ENCODE results near the gene FAM43A. TPM values are rescaled to one million over a fixed set of nuclear protein-coding genes. Genes with fewer than 3 reads are reported as not detected.

FAM43A gene
- total and polyA plus RNA-seq, 2 of the 4 experiments (the other 2 are of a cell fraction), result 3.0 to 11.5 TPM

DNA sequence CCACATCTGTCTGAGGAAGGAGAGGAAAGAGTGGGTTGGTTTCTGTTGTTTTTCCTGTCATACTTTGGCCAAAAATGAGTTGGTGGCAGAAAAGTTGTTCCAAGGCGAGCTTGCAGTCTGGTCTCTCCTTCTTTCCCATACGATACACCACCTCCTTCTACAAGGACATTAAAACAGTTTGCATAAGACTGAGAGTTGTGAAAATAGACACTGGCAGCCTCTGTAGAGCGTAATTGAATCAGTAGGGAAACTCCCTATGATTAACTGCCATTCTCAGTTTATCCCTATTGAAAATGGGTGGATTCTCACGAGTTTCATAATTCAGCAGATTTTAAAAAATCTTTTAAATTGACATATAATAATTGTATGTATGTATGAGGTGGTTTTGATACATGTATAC lies 10.0 kb upstream of the FAM43A start:
- Histone ChIP-seq H3K56ac (ENCODE audit: extremely low read depth, insufficient read depth, low read length) (no peak overlapping the region), H3K9ac (ENCODE audit: low read depth, low read length) (no peak overlapping the region), H2BK5ac (ENCODE audit: low read depth, low read length, poor library complexity, severe bottlenecking) (no peak overlapping the region), H3K23ac (ENCODE audit: low read depth, low read length) (no peak overlapping the region), H2BK120ac (ENCODE audit: low read depth, low read length) (no peak overlapping the region), H3K4me3 (ENCODE audit: insufficient read depth, low read depth, low read length) (no peak overlapping the region), H4K8ac (ENCODE audit: low read depth in 2 of 2, low read length in 2 of 2) (no peak overlapping the region), H2AFZ (replicated peaks; ENCODE audit: low read length, poor library complexity) (no peak overlapping the region), H3K14ac (replicated peaks; ENCODE audit: low read depth, low read length) (no peak overlapping the region), H3K4ac (ENCODE audit: low read depth, low read length) (no peak overlapping the region), H4K5ac (ENCODE audit: low read depth, low read length) (no peak overlapping the region), H2AK9ac (replicated peaks; ENCODE audit: low read depth, low read length, poor library complexity) (no peak overlapping the region), H2BK20ac (ENCODE audit: low read depth, low read length) (no peak overlapping the region), H3K79me1 (ENCODE audit: low read depth in 1 of 2, low read length in 2 of 2) (peaks cover 7 to 15% of the 10 kb centered on the region in 2 experiments; a peak in 2 of 4 replicates), H3K4me1 (ENCODE audit: control insufficient read depth, insufficient read depth, low read length) (peaks cover 1% of the 10 kb centered on the region; the same call in 1 of the 2 replicates), H4K20me1 (ENCODE audit: insufficient read depth, low read length) (peaks cover 5% of the 10 kb centered on the region; the same call in 1 of the 2 replicates), H2AK5ac (ENCODE audit: low read depth, low read length) (no peak overlapping the region), H3K27me3 (ENCODE audit: control insufficient read depth, insufficient read depth, low read length) (peaks cover 2% of the 10 kb centered on the region; the same call in 1 of the 2 replicates), H3K9me3 (ENCODE audit: control insufficient read depth, insufficient read depth, low read length) (no peaks in the 10 kb centered on the region), H3K9me1 (ENCODE audit: insufficient read depth, low read length) (no peaks in the 10 kb centered on the region; the same call in 1 of the 2 replicates), H3K4me2 (ENCODE audit: low read depth, low read length) (no peak overlapping the region), H3K27ac (ENCODE audit: insufficient read depth, low read length) (no peak overlapping the region), H3K36me3 (ENCODE audit: control insufficient read depth, insufficient read depth, low read length) (no peaks in the 10 kb centered on the region), H3K18ac (ENCODE audit: low read depth, low read length) (no peak overlapping the region), H2BK15ac (ENCODE audit: low read depth, low read length) (no peak overlapping the region), H4K91ac (ENCODE audit: insufficient read depth, low read depth, low read length) (no peak overlapping the region)
- TF ChIP-seq FOS (IDR thresholded peaks at IDR 0.05; ENCODE audit: low read depth, low read length), result no peak
- no peak for TF ChIP-seq MAFK (IDR thresholded peaks at IDR 0.05; ENCODE audit: low read depth, low read length)
- TF ChIP-seq, protein P1, sequence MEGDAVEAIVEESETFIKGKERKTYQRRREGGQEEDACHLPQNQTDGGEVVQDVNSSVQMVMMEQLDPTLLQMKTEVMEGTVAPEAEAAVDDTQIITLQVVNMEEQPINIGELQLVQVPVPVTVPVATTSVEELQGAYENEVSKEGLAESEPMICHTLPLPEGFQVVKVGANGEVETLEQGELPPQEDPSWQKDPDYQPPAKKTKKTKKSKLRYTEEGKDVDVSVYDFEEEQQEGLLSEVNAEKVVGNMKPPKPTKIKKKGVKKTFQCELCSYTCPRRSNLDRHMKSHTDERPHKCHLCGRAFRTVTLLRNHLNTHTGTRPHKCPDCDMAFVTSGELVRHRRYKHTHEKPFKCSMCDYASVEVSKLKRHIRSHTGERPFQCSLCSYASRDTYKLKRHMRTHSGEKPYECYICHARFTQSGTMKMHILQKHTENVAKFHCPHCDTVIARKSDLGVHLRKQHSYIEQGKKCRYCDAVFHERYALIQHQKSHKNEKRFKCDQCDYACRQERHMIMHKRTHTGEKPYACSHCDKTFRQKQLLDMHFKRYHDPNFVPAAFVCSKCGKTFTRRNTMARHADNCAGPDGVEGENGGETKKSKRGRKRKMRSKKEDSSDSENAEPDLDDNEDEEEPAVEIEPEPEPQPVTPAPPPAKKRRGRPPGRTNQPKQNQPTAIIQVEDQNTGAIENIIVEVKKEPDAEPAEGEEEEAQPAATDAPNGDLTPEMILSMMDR (conservative IDR thresholded peaks at IDR 0.05; ENCODE audit: low read depth, low read length), result no peak
- no peak for TF ChIP-seq BHLHE40 (IDR thresholded peaks at IDR 0.05; ENCODE audit: low read depth, low read length)
- no peak for TF ChIP-seq RCOR1 (IDR thresholded peaks at IDR 0.05; ENCODE audit: insufficient replicate concordance, low read length)
- no peak for TF ChIP-seq MXI1 (IDR thresholded peaks at IDR 0.05; ENCODE audit: borderline replicate concordance, low read depth, low read length)
- TF ChIP-seq SMC3 (IDR thresholded peaks at IDR 0.05; ENCODE audit: low read depth, low read length), result no peak
- no peak for TF ChIP-seq CEBPB (IDR thresholded peaks at IDR 0.05; ENCODE audit: low read depth, low read length)
- TF ChIP-seq CHD1 (IDR thresholded peaks at IDR 0.05; ENCODE audit: low read depth, low read length), result no peak
- TF ChIP-seq RFX5 (IDR thresholded peaks at IDR 0.05; ENCODE audit: low read depth, low read length), result no peak
- no peak for TF ChIP-seq MAZ (IDR thresholded peaks at IDR 0.05; ENCODE audit: borderline replicate concordance, low read depth, low read length)
- ATAC-seq (ENCODE audit: low read depth) (no peak), DNase-seq (no peak)
- CTCF ChIA-PET, result no interaction called here
- WGBS, 2 experiments (ENCODE audit: extremely low coverage in 2 of 2, insufficient read length in 1 of 2), result no CpG with 5 or more reads among the region's 4 CpGs
- dilution Hi-C loops (cut with HindIII; ENCODE audit: low sequenced_read_pairs, unreplicated experiment), result no loop called here
- in situ Hi-C loops (cut with MboI; ENCODE audit: low sequenced_read_pairs), result loop anchor here (5.0 to 10.0 kb wide), 3 partner anchors 432 to 849 kb away; no protein-coding TSS in a partner anchor
- no TSS peak for BruUV-seq (replicated peaks)
- POLR2A ChIA-PET (ENCODE audit: unreplicated experiment), result no interaction called here
- intact Hi-C loops (cut with micrococcal nuclease), result no loop called here

All from IMR-90 (cell line).